ENCODE results near the gene DNAJC18. TPM values are rescaled to one million over a fixed set of nuclear protein-coding genes. Genes with fewer than 3 reads are reported as not detected.

DNAJC18 gene
- total and polyA plus RNA-seq, 4 donors = 2.2 to 10.7 (median 8.7) TPM

- no peak for DNase-seq
- no peak for TF ChIP-seq CTCF (IDR thresholded peaks at IDR 0.05; ENCODE audit: control extremely low read depth, extremely low read depth)
- no peaks in the 10 kb centered on the region for H3K9me3 ChIP-seq (ENCODE audit: control insufficient read depth in 4 of 4, insufficient read depth in 3 of 4, low read length in 3 of 4)
- no peak overlapping the region for H3K9ac ChIP-seq (ENCODE audit: insufficient read depth in 1 of 2, low read length in 2 of 2)
- no peak for ATAC-seq (ENCODE audit: insufficient read depth, low FRiP score)
- H3K36me3 ChIP-seq (ENCODE audit: control insufficient read depth in 4 of 4, insufficient read depth in 4 of 4, low read length in 4 of 4) = peaks cover 6 to 21% (median 9%) of the 10 kb centered on the region in 4 donors
- no peak overlapping the region for H3K27ac ChIP-seq (ENCODE audit: low read depth in 1 of 2, low read length in 1 of 2)
- whole genome bisulfite sequencing, 2 donors = 94 to 97% methylated on average over 2 of the region's 2 CpGs
- H3K4me3 ChIP-seq = no peak overlapping the region
- H3K4me1 ChIP-seq (ENCODE audit: control insufficient read depth in 5 of 5, insufficient read depth in 5 of 5, low read length in 5 of 5) = peaks cover 0 to 3% (median 0%) of the 10 kb centered on the region in 5 donors
- no peaks in the 10 kb centered on the region for H3K27me3 ChIP-seq (ENCODE audit: control insufficient read depth in 3 of 3, insufficient read depth in 3 of 3, low read length in 2 of 3)
Measured at GRCh38 chr5:139374909-139375308, 64.4 kb downstream of the DNAJC18 start.

- H3K36me3 ChIP-seq (ENCODE audit: control insufficient read depth in 4 of 4, insufficient read depth in 4 of 4, low read length in 4 of 4) = peaks cover 11 to 24% (median 22%) of the 10 kb centered on the region in 4 donors
- ATAC-seq (ENCODE audit: insufficient read depth, low FRiP score) = no peak
- TF ChIP-seq CTCF (IDR thresholded peaks at IDR 0.05; ENCODE audit: control extremely low read depth, extremely low read depth) = no peak
Measured at GRCh38 chr5:139371482-139372435, 67.6 kb downstream of the DNAJC18 start.

GRCh38 chr5:139369181-139369580 lies 70.1 kb downstream of the DNAJC18 start:
- peaks cover 17 to 39% (median 28%) of the 10 kb centered on the region in 4 donors for H3K36me3 ChIP-seq (ENCODE audit: control insufficient read depth in 4 of 4, insufficient read depth in 4 of 4, low read length in 4 of 4)
- ATAC-seq (ENCODE audit: insufficient read depth, low FRiP score) (no peak), DNase-seq (no peak)
- H3K4me1 ChIP-seq (ENCODE audit: control insufficient read depth in 5 of 5, insufficient read depth in 5 of 5, low read length in 5 of 5) = peaks cover 0 to 3% (median 0%) of the 10 kb centered on the region in 5 donors
- H3K27ac ChIP-seq (ENCODE audit: low read depth in 1 of 2, low read length in 1 of 2) = no peak overlapping the region
- H3K9me3 ChIP-seq (ENCODE audit: control insufficient read depth in 4 of 4, insufficient read depth in 3 of 4, low read length in 3 of 4) = no peaks in the 10 kb centered on the region
- 94 to 95% methylated on average over 1 of the region's 1 CpG for WGBS, 2 donors
- no peaks in the 10 kb centered on the region for H3K27me3 ChIP-seq (ENCODE audit: control insufficient read depth in 3 of 3, insufficient read depth in 3 of 3, low read length in 2 of 3)
- no peak overlapping the region for H3K4me3 ChIP-seq
- no peak for TF ChIP-seq CTCF (IDR thresholded peaks at IDR 0.05; ENCODE audit: control extremely low read depth, extremely low read depth)
- no peak overlapping the region for H3K9ac ChIP-seq (ENCODE audit: insufficient read depth in 1 of 2, low read length in 2 of 2)

More at GRCh38 chr5:139371482-139372435, 67.6 kb downstream of the DNAJC18 start:
- H3K27ac ChIP-seq (ENCODE audit: low read depth in 1 of 2, low read length in 1 of 2) = no peak overlapping the region
- 73 to 83% methylated on average over 7 of the region's 7 CpGs for WGBS, 2 donors
- peaks cover 0 to 3% (median 0%) of the 10 kb centered on the region in 5 donors for H3K4me1 ChIP-seq (ENCODE audit: control insufficient read depth in 5 of 5, insufficient read depth in 5 of 5, low read length in 5 of 5)
- no peak overlapping the region for H3K4me3 ChIP-seq
- no peak overlapping the region for H3K9ac ChIP-seq (ENCODE audit: insufficient read depth in 1 of 2, low read length in 2 of 2)
- H3K27me3 ChIP-seq (ENCODE audit: control insufficient read depth in 3 of 3, insufficient read depth in 3 of 3, low read length in 2 of 3) = no peaks in the 10 kb centered on the region
- H3K9me3 ChIP-seq (ENCODE audit: control insufficient read depth in 4 of 4, insufficient read depth in 3 of 4, low read length in 3 of 4) = no peaks in the 10 kb centered on the region
- DNase-seq = no peak
